GM21825 (cell line): ENCODE data around the gene LY6G5C.

ENCODE experiments used
- ATAC-seq: cut with Tn5 transposase; IDR thresholded peaks from one replicate; pipeline ENCODE4 v1.9.1; 2021; ENCODE audit warnings: mild to moderate bottlenecking, moderate library complexity; ENCODE audit not compliant: unreplicated experiment

Gene LY6G5C

GRCh38 chr6:31642798-31643570 lies 37.9 kb downstream of the LY6G5C start:
- ATAC-seq = no peak

- ATAC-seq = no peak
Observed at GRCh38 chr6:31641370-31641769, 39.5 kb downstream of the LY6G5C start.

GRCh38 chr6:31640612-31641011 lies 40.3 kb downstream of the LY6G5C start:
- ATAC-seq = no peak

- no peak for ATAC-seq
Observed at GRCh38 chr6:31639449-31639861, 41.4 kb downstream of the LY6G5C start.

- ATAC-seq = no peak
Observed at GRCh38 chr6:31639043-31639442, 41.8 kb downstream of the LY6G5C start.

GRCh38 chr6:31636698-31637596 lies 43.9 kb downstream of the LY6G5C start:
- ATAC-seq = no peak

- ATAC-seq = no peak
Observed at GRCh38 chr6:31634969-31635575, 45.8 kb downstream of the LY6G5C start.

GRCh38 chr6:31634131-31634530 lies 46.7 kb downstream of the LY6G5C start:
- no peak for ATAC-seq

- no peak for ATAC-seq
Observed at GRCh38 chr6:31633447-31633846, 47.4 kb downstream of the LY6G5C start.

- no peak for ATAC-seq
Observed at GRCh38 chr6:31632279-31632946, 48.5 kb downstream of the LY6G5C start.

- no peak for ATAC-seq
Observed at GRCh38 chr6:31631681-31632278, 49.1 kb downstream of the LY6G5C start.

- ATAC-seq = no peak
Observed at GRCh38 chr6:31631209-31631608, 49.7 kb downstream of the LY6G5C start.

- ATAC-seq = no peak
Observed at GRCh38 chr6:31630177-31630934, 50.5 kb downstream of the LY6G5C start.

- no peak for ATAC-seq
Observed at GRCh38 chr6:31629014-31629413, 51.9 kb downstream of the LY6G5C start.

- ATAC-seq = no peak
Observed at GRCh38 chr6:31627690-31628287, 53.1 kb downstream of the LY6G5C start.

- no peak for ATAC-seq
Observed at GRCh38 chr6:31626952-31627351, 53.9 kb downstream of the LY6G5C start.
